HepG2 (cell line): ENCODE data around the gene SMAP2. TPM values are rescaled to one million over a fixed set of nuclear protein-coding genes. Genes with fewer than 3 reads are reported as not detected.

Source experiments
- FOXJ3 ChIP-seq: sonication (generic); formaldehyde crosslinking; IDR thresholded peaks from 2 replicates; pipeline ENCODE4 v1.4.0; 2020; ENCODE audit warnings: missing genetic modification reagents, mild to moderate bottlenecking, borderline replicate concordance
- HCFC1 ChIP-seq: fragments of 150-350 bp; IDR thresholded peaks from 2 replicates; pipeline ENCODE4 v1.6.1; 2014; ENCODE audit warnings: low read depth, low read length
- MAZ ChIP-seq, 2 experiments: sonication (generic) in 1 of 2; formaldehyde crosslinking in 1 of 2; IDR thresholded peaks; 2 replicates each; pipeline versions ENCODE4 v1.5.0 to v1.6.1; 2012 to 2020; ENCODE audit warnings: low read depth in 2 of 2, mild to moderate bottlenecking in 2 of 2, borderline replicate concordance in 1 of 2, improper control_type of control experiment in 1 of 2, low read length in 1 of 2, missing genetic modification reagents in 1 of 2, moderate library complexity in 1 of 2
- NRL ChIP-seq: sonication (generic); formaldehyde crosslinking; IDR thresholded peaks from 2 replicates; pipeline ENCODE4 v1.5.0; 2020; ENCODE audit warnings: missing genetic modification reagents, mild to moderate bottlenecking, moderate library complexity, borderline replicate concordance
- POGZ ChIP-seq: sonication (generic); formaldehyde crosslinking; IDR thresholded peaks from 2 replicates; pipeline ENCODE4 v1.4.0; 2020; ENCODE audit warnings: mild to moderate bottlenecking, missing genetic modification reagents
- PREB ChIP-seq: sonication (generic); formaldehyde crosslinking; IDR thresholded peaks from 2 replicates; pipeline ENCODE4 v1.4.0; 2020; ENCODE audit warnings: missing genetic modification reagents
- SMC3 ChIP-seq: IDR thresholded peaks from 2 replicates; pipeline ENCODE4 v1.6.1; 2011; ENCODE audit warnings: low read length, improper control_type of control experiment
- SSRP1 ChIP-seq: IDR thresholded peaks from 2 replicates; pipeline ENCODE4 v1.6.1; 2016; ENCODE audit warnings: control low read depth
- YY1 ChIP-seq: IDR thresholded peaks from 2 replicates; pipeline ENCODE4 v1.6.1; 2011; ENCODE audit warnings: low read length, low read depth, moderate library complexity, mild to moderate bottlenecking; ENCODE audit not compliant: insufficient read depth, insufficient replicate concordance
- ZBTB26 ChIP-seq: IDR thresholded peaks from 2 replicates; pipeline ENCODE4 v1.6.1; 2016; ENCODE audit warnings: missing compliant biosample characterization, missing genetic modification reagents, borderline replicate concordance
- ZBTB44 ChIP-seq: sonication (generic); formaldehyde crosslinking; IDR thresholded peaks from 2 replicates; pipeline ENCODE4 v1.4.0; 2020; ENCODE audit warnings: missing genetic modification reagents
- ZNF101 ChIP-seq: sonication (generic); formaldehyde crosslinking; IDR thresholded peaks from 2 replicates; pipeline ENCODE4 v1.4.0; 2020; ENCODE audit warnings: mild to moderate bottlenecking, low read depth, missing genetic modification reagents, borderline replicate concordance
- ZNF556 ChIP-seq: sonication (generic); formaldehyde crosslinking; IDR thresholded peaks from 2 replicates; pipeline ENCODE4 v1.4.0; 2020; ENCODE audit warnings: mild to moderate bottlenecking, missing genetic modification reagents, borderline replicate concordance
- ZNF646 ChIP-seq: sonication (generic); formaldehyde crosslinking; IDR thresholded peaks from 2 replicates; pipeline ENCODE4 v1.9.0; 2021; ENCODE audit warnings: mild to moderate bottlenecking, missing genetic modification reagents
- ZNF720 ChIP-seq: sonication (generic); formaldehyde crosslinking; IDR thresholded peaks from 2 replicates; pipeline ENCODE4 v1.4.0; 2020; ENCODE audit warnings: missing genetic modification reagents
- ZNF724P ChIP-seq: sonication (generic); formaldehyde crosslinking; IDR thresholded peaks from 2 replicates; pipeline ENCODE4 v1.8.0; 2022; ENCODE audit warnings: missing genetic modification reagents, borderline replicate concordance
- ZNF747 ChIP-seq: sonication (generic); formaldehyde crosslinking; IDR thresholded peaks from 2 replicates; pipeline ENCODE4 v1.8.1; 2023; ENCODE audit warnings: missing genetic modification reagents, mild to moderate bottlenecking, borderline replicate concordance
- polyA plus RNA-seq, 8 experiments: library from polyadenylated mRNA; depleted of rRNA in 3 of 8; stranded (reverse) in 7 of 8; unstranded in 1 of 8; fragments of >200 nt; fragmentation: Illumina TruSeq in 4 of 8; extraction: Trizol in 4 of 8; gene quantifications; 2 replicates each; pipeline versions ENCODE4 v1.2.1 to v1.2.3, GENCODE V29; 2011 to 2016; ENCODE audit warnings: low read depth in 4 of 8, missing spikeins in 1 of 8, mixed read lengths in 1 of 8; ENCODE audit not compliant: insufficient read depth in 1 of 8
- total RNA-seq, 5 experiments: library from RNA; depleted of rRNA; stranded (reverse); fragments of >200 nt; fragmentation: Illumina TruSeq; extraction: Trizol; gene quantifications; 2 replicates each; pipeline ENCODE4 v1.2.3, GENCODE V29; 2016; ENCODE audit warnings: low read depth in 1 of 5

The SMAP2 gene
- total and polyA plus RNA-seq, 2 of the 13 experiments (the other 11 are each of a cell fraction or from before 2014, with no cell fraction given), result 19.0 to 22.3 TPM

- TF ChIP-seq PREB (no peak), ZBTB26 (CRISPR knock-in tag) (no peak), ZBTB44 (no peak), ZNF556 (CRISPR knock-in tag) (no peak), SMC3 (no peak), NRL (CRISPR knock-in tag) (no peak), FOXJ3 (CRISPR knock-in tag) (peak; percentile 85; the same call in 1 of the 2 replicates), SSRP1 (CRISPR knock-in tag) (no peak; the same call in 1 of the 2 replicates), ZNF646 (CRISPR knock-in tag) (peak; percentile 55; the same call in 1 of the 2 replicates), ZNF747 (CRISPR knock-in tag) (no peak), YY1 (no peak), MAZ (IDR thresholded peaks at IDR 0.05; ENCODE audit: borderline replicate concordance, low read depth, low read length) (no peak), MAZ (CRISPR knock-in tag; IDR thresholded peaks at IDR 0.05; ENCODE audit: low read depth) (no peak), POGZ (peak; percentile 69), HCFC1 (no peak), ZNF724P (CRISPR knock-in tag) (no peak), ZNF101 (no peak), ZNF720 (CRISPR knock-in tag) (no peak)
Measured at GRCh38 chr1:40383488-40384412, 10.2 kb downstream of the SMAP2 start (continued).
